SK-N-SH (cell line): ENCODE data around the gene LMAN1. TPM values are rescaled to one million over a fixed set of nuclear protein-coding genes. Genes with fewer than 3 reads are reported as not detected.

Source experiments
- FOXJ3 ChIP-seq: sonication (generic); formaldehyde crosslinking; IDR thresholded peaks from 2 replicates; pipeline ENCODE4 v1.5.1; 2020; ENCODE audit warnings: mild to moderate bottlenecking, missing genetic modification reagents
- NRF1 ChIP-seq: IDR thresholded peaks from 2 replicates; pipeline ENCODE4 v1.6.1; 2012; ENCODE audit warnings: low read depth, mild to moderate bottlenecking, low read length
- RFX5 ChIP-seq: IDR thresholded peaks from 2 replicates; pipeline ENCODE4 v1.6.1; 2012; ENCODE audit warnings: mild to moderate bottlenecking, improper control_type of control experiment, low read length
- RXRA ChIP-seq: IDR thresholded peaks from 2 replicates; pipeline ENCODE4 v1.4.0; 2012; ENCODE audit warnings: low read depth, mild to moderate bottlenecking, borderline replicate concordance
- polyA plus RNA-seq, 3 experiments: library from polyadenylated mRNA; depleted of rRNA; stranded (reverse); fragments of >200 nt; gene quantifications; 2 replicates each; pipeline ENCODE4 v1.2.3, GENCODE V29; 2012

The LMAN1 gene
- polyA plus RNA-seq, 1 of the 3 experiments (the other 2 are of a cell fraction) = 43.4 TPM

GRCh38 chr18:59278793-59279192 lies 80.3 kb downstream of the LMAN1 start (continued):
- TF ChIP-seq FOXJ3 (CRISPR knock-in tag) = no peak
- TF ChIP-seq RXRA = no peak
- no peak for TF ChIP-seq RFX5
- TF ChIP-seq NRF1 = no peak

Other genes with a start within 250 kb of the LMAN1 start
- 19.0 and 21.7 TPM in 2 replicates for gene SEC11C, start 219.4 kb downstream of the LMAN1 start, polyA plus RNA-seq (2012; rRNA removed)
- gene GRP, start 139.1 kb downstream of the LMAN1 start, polyA plus RNA-seq (2012; rRNA removed) = 2.5 and 2.8 TPM in 2 replicates
- not detected in 2 replicates for gene RAX, start 85.8 kb downstream of the LMAN1 start, polyA plus RNA-seq (2012; rRNA removed)
- not detected in 2 replicates for gene CPLX4, start 40.6 kb downstream of the LMAN1 start, polyA plus RNA-seq (2012; rRNA removed)